Small intestine (tissue), 16 donors: ENCODE results near the gene GUSB. TPM values are rescaled to one million over a fixed set of nuclear protein-coding genes. Genes with fewer than 3 reads are reported as not detected.
"Not testable (repeated sequence)": the region's sequence is repeated elsewhere in the genome, so short reads cannot be mapped to it uniquely, and the experiment has no call there.

Experiments used
- DNase-seq, 2 donors: peaks; one replicate each; pipeline versions ENCODE4 v3.0.0 to v3.0.0-alpha.2; 2013
- FAIRE-seq: peaks from 2 replicates; lab custom pipeline; 2012; peaks lifted over from hg19 to GRCh38; lab: Jason Lieb, UNC
- H3K27ac ChIP-seq, 3 donors: one replicate each; pipeline ENCODE4 v1.5.1; 2013; ENCODE audit warnings: low read length in 2 of 3, mild to moderate bottlenecking in 2 of 3, control low read depth in 1 of 3, inconsistent platforms in 1 of 3, low read depth in 1 of 3, moderate library complexity in 1 of 3
- H3K27me3 ChIP-seq, 3 donors: one replicate each; pipeline ENCODE4 v1.6.1; 2013; ENCODE audit warnings: low read length in 3 of 3, inconsistent platforms in 1 of 3; ENCODE audit not compliant: control insufficient read depth in 3 of 3, insufficient read depth in 3 of 3
- H3K36me3 ChIP-seq, 3 donors: one replicate each; pipeline ENCODE4 v1.6.1; 2013; ENCODE audit warnings: low read length in 3 of 3, inconsistent platforms in 1 of 3, low read depth in 1 of 3, mild to moderate bottlenecking in 1 of 3, moderate library complexity in 1 of 3; ENCODE audit not compliant: control insufficient read depth in 3 of 3, insufficient read depth in 2 of 3
- H3K4me1 ChIP-seq, 3 donors: one replicate each; pipeline ENCODE4 v1.6.1; 2013; ENCODE audit warnings: low read length in 2 of 3, inconsistent platforms in 1 of 3, low read depth in 1 of 3, mild to moderate bottlenecking in 1 of 3, moderate library complexity in 1 of 3; ENCODE audit not compliant: control insufficient read depth in 3 of 3, insufficient read depth in 2 of 3
- H3K4me3 ChIP-seq, 3 donors: one replicate each; pipeline ENCODE4 v1.5.1; 2013; ENCODE audit warnings: low read length in 3 of 3, control low read depth in 1 of 3, inconsistent platforms in 1 of 3, low read depth in 1 of 3, mild to moderate bottlenecking in 1 of 3, moderate library complexity in 1 of 3
- H3K9me3 ChIP-seq, 2 donors: one replicate each; pipeline ENCODE4 v1.6.1; 2013; ENCODE audit warnings: low read depth in 1 of 2, low read length in 1 of 2; ENCODE audit not compliant: control insufficient read depth in 2 of 2, insufficient read depth in 1 of 2
- WGBS, 3 donors: extraction: QIAGEN DNeasy Blood & Tissue Kit; methylation state at CpG; one replicate each; pipeline ENCODE4 v1.1.7; 2013; 5-methylcytosine and 5-hydroxymethylcytosine counted together
- long read RNA-seq, 10 donors: transcript quantifications; one replicate each; lab custom pipeline, GENCODE V29; 2026
- polyA plus RNA-seq, 4 donors: library from polyadenylated mRNA; stranded (reverse) in 3 of 4; unstranded in 1 of 4; fragments of 200-250 nt in 3 of 4; fragments of 120-200 nt in 1 of 4; gene quantifications; one replicate each; pipeline versions ENCODE4 v1.2.1 to v1.2.3, GENCODE V29; 2013
- donor health status: healthy with polysubstance abuse.
- donor health status: control.
- donor health status: control.
- donor health status: Bipolar disorder and iron deficiency.
- donor health status: healthy.

Gene GUSB
- polyA plus RNA-seq, result 100 to 1,000 TPM in 1 of 4 donors, 10 to 100 TPM in 3; 40.0 to 164 (median 48.1) TPM
- long read RNA-seq, donor 1, transcript GUSB-201 (12 exons, 2,300 nt), result major isoform, 32 of 241 reads
- long read RNA-seq, donor 1, partial matches to known transcripts, result 194 of 241 reads
- long read RNA-seq, donor 1, other reads (novel, unspliced or antisense), result 14 of 241 reads
- long read RNA-seq, donor 2, transcript GUSB-201 (12 exons, 2,300 nt), result major isoform, 7 of 33 reads
- long read RNA-seq, donor 2, partial matches to known transcripts, result 25 of 33 reads
- long read RNA-seq, donor 2, other reads (novel, unspliced or antisense), result 0 of 33 reads
- long read RNA-seq, donor 3, partial matches to known transcripts, result 84 of 88 reads
- long read RNA-seq, donor 3, other reads (novel, unspliced or antisense), result 0 of 88 reads
- long read RNA-seq, donor 4, partial matches to known transcripts, result 0 of 1 reads
- long read RNA-seq, donor 4, other reads (novel, unspliced or antisense), result 0 of 1 reads
- long read RNA-seq, donor 5, partial matches to known transcripts, result 49 of 50 reads
- long read RNA-seq, donor 5, other reads (novel, unspliced or antisense), result 0 of 50 reads
- long read RNA-seq, donor 6, transcript GUSB-201 (12 exons, 2,300 nt), result major isoform, 12 of 81 reads
- long read RNA-seq, donor 6, partial matches to known transcripts, result 63 of 81 reads
- long read RNA-seq, donor 6, other reads (novel, unspliced or antisense), result 5 of 81 reads
- long read RNA-seq, donor 7, transcript GUSB-201 (12 exons, 2,300 nt), result major isoform, 5 of 16 reads
- long read RNA-seq, donor 7, partial matches to known transcripts, result 0 of 16 reads
- long read RNA-seq, donor 7, other reads (novel, unspliced or antisense), result 11 of 16 reads
- long read RNA-seq, donor 8, partial matches to known transcripts, result 0 of 2 reads
- long read RNA-seq, donor 8, other reads (novel, unspliced or antisense), result 0 of 2 reads
- long read RNA-seq, donor 9, partial matches to known transcripts, result 22 of 24 reads
- long read RNA-seq, donor 9, other reads (novel, unspliced or antisense), result 0 of 24 reads
- long read RNA-seq, donor 10, transcript GUSB-201 (12 exons, 2,300 nt), result major isoform, 22 of 116 reads
- long read RNA-seq, donor 10, partial matches to known transcripts, result 93 of 116 reads
- long read RNA-seq, donor 10, other reads (novel, unspliced or antisense), result 0 of 116 reads

DNA sequence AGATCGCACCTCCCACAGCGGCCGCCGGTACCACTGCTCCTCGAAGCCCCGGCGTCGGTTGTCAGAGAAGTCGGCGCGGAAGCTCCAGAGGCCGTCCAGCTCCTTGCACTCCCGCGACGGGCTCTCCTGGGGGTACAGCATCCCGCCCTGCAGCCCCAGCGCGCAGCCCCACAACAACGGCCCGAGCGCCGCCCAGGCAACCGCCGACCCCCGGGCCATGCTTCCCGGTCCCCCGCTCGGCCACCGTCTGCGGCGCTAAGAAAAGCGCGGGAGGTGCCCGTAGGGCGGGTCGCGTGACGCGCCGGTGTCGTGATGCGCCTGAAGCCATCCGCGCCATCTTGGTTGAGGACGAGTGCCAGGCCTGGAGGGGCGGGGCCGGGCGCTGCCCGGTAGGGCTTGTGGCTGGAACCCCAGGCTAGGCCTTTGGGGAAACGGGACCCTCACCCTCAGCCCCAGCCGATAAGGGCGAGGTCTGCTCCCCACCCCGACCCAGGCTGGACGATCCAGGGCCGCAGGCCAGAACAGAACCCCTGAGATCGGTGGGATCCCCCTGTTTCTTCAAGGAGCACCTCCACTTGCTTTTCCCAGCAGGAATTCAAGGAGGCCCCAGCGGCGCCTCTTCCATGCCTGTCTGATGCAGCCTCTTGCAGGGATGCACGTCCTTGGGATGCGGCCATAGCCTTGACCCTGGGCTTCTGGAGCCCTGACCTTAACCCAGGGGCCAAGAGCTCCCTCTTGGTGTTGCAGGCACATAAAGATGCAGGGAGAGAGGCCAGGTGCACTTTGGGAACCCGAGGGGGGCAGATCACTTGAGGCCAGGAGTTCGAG lies at the start of gene GUSB:
Gene GUSB (minus strand): TSS at position 249 of the 828 bp plus-strand sequence. CDS start 30 bp downstream, at position 219.
- Histone ChIP-seq H3K27ac (peak within 1 kb of the TSS; percentile 58 to 79 (median 78)), H3K4me3 (peak within 1 kb of the TSS; percentile 81 to 94 (median 85)), H3K27me3 (no peaks in the 10 kb centered on the region), H3K4me1 (peaks cover 0 to 14% (median 6%) of the 10 kb centered on the region in 3 donors), H3K36me3 (peaks cover 0 to 36% (median 3%) of the 10 kb centered on the region in 3 donors), H3K9me3 (no peaks in the 10 kb centered on the region)
- 3 to 4% (median 3%) methylated on average over 47 to 62 of the region's 62 CpGs for WGBS, 3 donors
- FAIRE-seq (no peak), DNase-seq (peak; percentile 90 to 96)

DNA sequence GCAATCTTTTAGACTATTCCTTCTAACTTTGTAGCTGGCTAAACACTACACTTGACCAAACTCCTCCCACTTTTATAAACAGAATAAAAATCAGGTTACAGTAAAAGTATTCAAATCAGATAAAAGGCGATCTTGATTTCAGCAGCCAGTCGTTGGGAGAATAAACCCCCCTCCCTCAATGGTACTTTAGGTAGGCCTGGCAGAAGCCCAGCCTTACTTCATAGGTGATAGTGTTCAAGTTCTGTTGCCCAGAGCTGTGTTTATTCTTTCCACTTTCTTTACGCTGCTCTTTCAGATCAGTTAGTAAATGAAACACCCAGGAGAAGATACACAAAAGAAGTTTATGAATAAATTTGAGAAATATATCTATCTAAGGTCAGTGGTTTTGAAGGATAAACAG lies 46.3 kb upstream of the GUSB start:
- H3K27ac ChIP-seq, H3K4me3 ChIP-seq, H3K36me3 ChIP-seq, H3K4me1 ChIP-seq, H3K27me3 ChIP-seq, FAIRE-seq, DNase-seq, H3K9me3 ChIP-seq: not testable (repeated sequence)
- 50 to 60% (median 56%) methylated on average over 3 of the region's 3 CpGs for WGBS, 3 donors

DNA sequence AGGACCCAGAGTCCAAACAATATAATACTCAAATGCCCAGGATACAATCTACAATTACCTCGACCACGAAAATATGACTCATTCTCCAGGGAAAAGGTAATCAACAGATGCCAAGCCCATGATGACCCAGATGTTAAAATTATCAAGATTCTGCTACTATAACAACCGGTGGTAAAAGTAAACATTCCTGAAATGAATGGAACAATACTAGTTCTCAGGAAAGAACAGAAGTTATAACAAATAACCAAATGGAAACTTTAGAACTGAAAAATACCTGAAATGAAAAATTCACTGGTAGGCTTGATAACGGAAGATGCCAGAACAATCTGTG lies 34.1 kb upstream of the GUSB start:
- FAIRE-seq (no peak), DNase-seq (peak; percentile 64 to 65)
- Histone ChIP-seq H3K9me3 (no peaks in the 10 kb centered on the region), H3K4me3 (no peak overlapping the region), H3K36me3 (no peaks in the 10 kb centered on the region), H3K4me1 (peaks cover 0 to 5% (median 0%) of the 10 kb centered on the region in 3 donors), H3K27ac (no peak overlapping the region), H3K27me3 (no peaks in the 10 kb centered on the region)
- WGBS, 3 donors, result 20 to 32% (median 27%) methylated on average over 4 of the region's 4 CpGs

DNA sequence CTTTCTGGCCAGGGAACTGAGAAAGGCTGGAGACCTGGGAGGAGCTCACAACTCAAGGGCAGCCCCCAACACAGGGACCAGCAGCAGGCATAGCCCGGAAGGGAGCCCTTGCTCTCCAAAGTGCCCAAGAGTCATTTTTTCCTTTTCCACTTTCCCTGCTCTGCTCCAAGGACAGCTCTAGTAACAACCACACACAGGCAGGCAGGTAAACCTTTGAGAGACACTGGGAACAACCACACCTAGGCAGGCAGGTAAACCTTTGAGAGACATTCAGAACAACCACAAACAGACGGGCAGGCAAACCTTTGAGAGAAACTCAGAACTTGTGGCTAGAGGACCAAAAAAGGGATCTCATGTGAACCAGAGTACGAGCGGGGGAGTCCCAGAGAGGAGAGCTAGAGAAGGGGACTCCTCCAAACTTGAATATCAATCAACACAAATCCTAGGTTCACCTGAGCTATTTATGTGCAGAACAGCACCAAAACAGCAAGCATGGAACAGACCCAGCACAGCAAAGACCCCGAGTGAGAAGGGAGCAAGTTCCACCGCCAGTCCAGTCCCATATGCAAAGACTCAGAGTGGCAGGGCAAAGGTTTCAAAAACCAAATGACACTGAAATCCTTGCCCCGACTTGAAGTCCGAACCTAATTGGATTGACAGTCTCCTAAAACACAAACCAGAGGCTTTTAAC lies 33.6 kb upstream of the GUSB start:
- Histone ChIP-seq H3K4me1 (peaks cover 0 to 5% (median 0%) of the 10 kb centered on the region in 3 donors), H3K9me3 (no peaks in the 10 kb centered on the region), H3K27ac (peak overlapping the region in 1 of 3 donors; percentile 23), H3K36me3 (no peaks in the 10 kb centered on the region), H3K27me3 (no peaks in the 10 kb centered on the region), H3K4me3 (no peak overlapping the region)
- 63 to 72% (median 70%) methylated on average over 8 of the region's 8 CpGs for WGBS, 3 donors
- FAIRE-seq (no peak), DNase-seq (peak in 1 of 2 donors; percentile 10)

DNA sequence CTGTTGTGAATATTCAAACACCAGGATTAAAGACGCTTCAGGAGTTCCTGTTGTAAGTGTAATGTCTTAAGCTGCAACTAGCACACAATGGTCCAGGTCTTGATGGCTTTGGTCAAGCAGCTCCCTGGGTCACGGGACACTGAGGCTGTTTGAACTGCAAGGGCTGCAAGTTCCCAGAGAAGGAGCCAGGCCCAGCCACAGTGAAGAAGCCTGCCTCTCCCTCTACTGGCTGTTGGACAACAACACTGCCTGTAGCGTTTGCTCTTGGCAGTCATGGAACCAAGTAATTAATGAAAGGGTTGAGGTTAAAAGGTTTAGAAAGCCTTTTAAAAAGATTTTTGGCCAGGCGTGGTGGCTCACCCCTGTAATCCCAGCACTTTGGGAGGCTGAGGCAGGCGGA lies 31.9 kb upstream of the GUSB start:
- no peaks in the 10 kb centered on the region for H3K9me3 ChIP-seq
- H3K4me3 ChIP-seq, result no peak overlapping the region
- no peaks in the 10 kb centered on the region for H3K27me3 ChIP-seq
- DNase-seq, result peak; percentile 37 to 81
- H3K36me3 ChIP-seq, result no peaks in the 10 kb centered on the region
- no peak overlapping the region for H3K27ac ChIP-seq
- WGBS, 3 donors, result 55 to 67% (median 62%) methylated on average over 5 of the region's 5 CpGs
- H3K4me1 ChIP-seq, result peaks cover 0 to 7% (median 0%) of the 10 kb centered on the region in 3 donors
- no peak for FAIRE-seq

DNA sequence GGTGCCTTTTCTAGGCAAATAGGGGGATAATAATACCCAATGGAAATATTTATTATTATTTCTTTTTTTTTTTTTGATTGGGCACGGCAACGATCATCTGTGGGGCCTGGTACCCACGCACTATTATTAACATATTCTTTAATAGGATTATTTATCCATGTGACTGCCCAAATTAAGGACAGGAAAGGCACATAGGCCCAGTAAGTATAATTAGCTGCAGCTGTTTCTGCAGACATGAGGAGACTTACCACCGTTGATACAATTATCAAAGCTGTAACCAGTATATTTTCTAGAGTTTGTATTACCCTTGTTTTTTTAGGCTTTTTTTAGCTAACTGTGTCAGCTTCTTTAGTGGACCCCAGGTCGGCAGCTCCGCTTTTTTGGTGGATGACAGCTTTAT lies 25.2 kb upstream of the GUSB start:
- H3K27me3 ChIP-seq, result no peaks in the 10 kb centered on the region
- H3K9me3 ChIP-seq, result no peaks in the 10 kb centered on the region
- H3K27ac ChIP-seq, result no peak overlapping the region
- H3K4me1 ChIP-seq, result peaks cover 0 to 24% (median 0%) of the 10 kb centered on the region in 3 donors
- DNase-seq (no peak), FAIRE-seq (no peak)
- 82 to 90% (median 90%) methylated on average over 6 of the region's 6 CpGs for WGBS, 3 donors
- H3K36me3 ChIP-seq, result no peaks in the 10 kb centered on the region
- no peak overlapping the region for H3K4me3 ChIP-seq

DNA sequence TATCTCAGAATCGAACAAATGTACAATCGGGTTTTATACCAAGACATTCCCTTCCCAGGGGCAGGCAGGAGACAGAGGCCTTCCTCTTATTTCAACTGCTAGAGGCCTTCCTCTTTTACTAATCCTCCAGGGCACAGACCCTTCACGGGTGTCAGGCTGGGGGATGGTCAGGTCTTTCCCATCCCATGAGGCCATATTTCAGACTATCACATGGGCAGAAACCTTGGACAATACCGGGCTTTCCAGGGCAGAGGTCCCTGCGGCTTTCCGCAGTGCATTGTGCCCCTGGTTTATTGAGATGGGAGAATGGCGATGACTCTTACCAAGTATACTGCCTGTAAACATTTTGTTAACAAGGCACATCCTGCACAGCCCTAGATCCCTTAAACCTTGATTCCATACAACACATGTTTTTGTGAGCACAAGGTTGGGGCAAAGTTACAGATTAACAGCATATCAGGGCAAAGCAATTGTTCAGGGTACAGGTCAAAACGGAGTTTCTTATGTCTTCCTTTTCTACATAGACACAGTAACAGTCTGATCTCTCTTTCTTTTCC lies 23.2 kb upstream of the GUSB start:
- H3K27me3 ChIP-seq, H3K9me3 ChIP-seq, H3K36me3 ChIP-seq, H3K4me3 ChIP-seq, FAIRE-seq: not testable (repeated sequence)
- peak overlapping the region in 1 of 3 donors; percentile 84 for H3K27ac ChIP-seq
- DNase-seq, result peak in 1 of 2 donors; percentile 61
- H3K4me1 ChIP-seq, result peaks cover 0 to 28% (median 0%) of the 10 kb centered on the region in 3 donors
- 53 to 71% (median 61%) methylated on average over 8 of the region's 8 CpGs for WGBS, 3 donors
